Smooth muscle cell (in vitro differentiated cells): ENCODE measurements around the gene ALAS1. TPM values are rescaled to one million over a fixed set of nuclear protein-coding genes. Genes with fewer than 3 reads are reported as not detected.

Source experiments
- DNase-seq: peaks from one replicate; lab custom pipeline; 2025; ENCODE audit not compliant: unreplicated experiment; lab: John Stamatoyannopoulos, UW
- H2AFZ ChIP-seq: fragments of 200-600 bp; sonication (generic); 2 replicates; pipeline ENCODE4 v1.6.0; 2016; ENCODE audit warnings: antibody characterized with exemption, low read depth, mild to moderate bottlenecking
- H3F3A ChIP-seq: fragments of 200-600 bp; sonication (generic); 2 replicates; pipeline ENCODE4 v1.6.0; 2017; ENCODE audit warnings: antibody characterized with exemption, low read depth
- H3K27ac ChIP-seq: fragments of 200-600 bp; sonication (generic); 2 replicates; pipeline ENCODE4 v1.5.1; 2016; ENCODE audit warnings: low read depth, mild to moderate bottlenecking
- H3K27me3 ChIP-seq: fragments of 200-600 bp; sonication (generic); 2 replicates; pipeline ENCODE4 v1.6.1; 2016; ENCODE audit warnings: low read depth, mild to moderate bottlenecking
- H3K36me3 ChIP-seq: fragments of 200-600 bp; sonication (generic); 2 replicates; pipeline ENCODE4 v1.5.1; 2016; ENCODE audit warnings: low read depth
- H3K4me1 ChIP-seq: fragments of 200-600 bp; sonication (generic); 2 replicates; pipeline ENCODE4 v1.5.1; 2016; ENCODE audit warnings: low read depth
- H3K4me2 ChIP-seq: fragments of 200-600 bp; sonication (generic); 2 replicates; pipeline ENCODE4 v1.6.0; 2016; ENCODE audit warnings: mild to moderate bottlenecking
- H3K4me3 ChIP-seq: fragments of 200-600 bp; sonication (generic); 2 replicates; pipeline ENCODE4 v1.5.1; 2016; ENCODE audit warnings: mild to moderate bottlenecking
- H3K79me2 ChIP-seq: fragments of 200-600 bp; sonication (generic); 2 replicates; pipeline ENCODE4 v1.6.0; 2016; ENCODE audit warnings: low read depth, mild to moderate bottlenecking
- H3K9ac ChIP-seq: fragments of 200-600 bp; sonication (generic); 2 replicates; pipeline ENCODE4 v1.6.0; 2016; ENCODE audit warnings: low read depth
- H3K9me3 ChIP-seq: fragments of 200-600 bp; sonication (generic); replicated peaks from 2 replicates; pipeline ENCODE4 v1.5.1; 2016; ENCODE audit warnings: low read depth
- H4K20me1 ChIP-seq: fragments of 200-600 bp; sonication (generic); 2 replicates; pipeline ENCODE4 v1.6.0; 2016; ENCODE audit warnings: low read depth
- CTCF ChIP-seq: fragments of 200-600 bp; sonication (generic); IDR thresholded peaks from 2 replicates; pipeline ENCODE4 v1.5.1; 2017; ENCODE audit warnings: borderline replicate concordance, mild to moderate bottlenecking, antibody characterized with exemption; ENCODE audit not compliant: insufficient read depth, poor library complexity, severe bottlenecking
- WGBS: methylation state at CpG from one replicate; pipeline ENCODE4 v1.1.7; 2016; ENCODE audit warnings: low lambda C conversion rate; 5-methylcytosine and 5-hydroxymethylcytosine counted together
- polyA plus RNA-seq: library from polyadenylated mRNA; unstranded; fragments of >200 nt; fragmentation: Nextera tagmentation; extraction: Ambion mirVana; gene quantifications from 2 replicates; pipeline ENCODE4 v1.2.1, GENCODE V29; 2016
- total RNA-seq: library from RNA; depleted of rRNA; stranded (reverse); fragments of >200 nt; gene quantifications from 2 replicates; pipeline ENCODE4 v1.2.3, GENCODE V29; 2014

The ALAS1 gene
- total and polyA plus RNA-seq, 2 experiments from 2014 or later, result 35.7 to 59.4 TPM

- peak overlapping the region; percentile 72 for H3K27ac ChIP-seq
- H3F3A ChIP-seq, result peaks cover 9% of the 10 kb centered on the region
- H3K9ac ChIP-seq, result no peak overlapping the region
- no peak overlapping the region for H3K4me2 ChIP-seq
- no peak overlapping the region for H2AFZ ChIP-seq
- no peaks in the 10 kb centered on the region for H3K27me3 ChIP-seq
- WGBS, result 91% methylated on average over 4 of the region's 4 CpGs
- H3K79me2 ChIP-seq, result peaks cover 27% of the 10 kb centered on the region
- no peaks in the 10 kb centered on the region for H3K36me3 ChIP-seq
- TF ChIP-seq CTCF, result no peak
- H4K20me1 ChIP-seq, result peaks cover 10% of the 10 kb centered on the region
- no peak for DNase-seq
- no peaks in the 10 kb centered on the region for H3K9me3 ChIP-seq
- H3K4me1 ChIP-seq, result peaks cover 13% of the 10 kb centered on the region
- H3K4me3 ChIP-seq, result no peak overlapping the region
These were observed 43.0 kb downstream of the ALAS1 start for GRCh38 chr3:52240886-52241370.

- Histone ChIP-seq H3K27ac (no peak overlapping the region), H3K4me3 (no peak overlapping the region), H3K4me1 (peaks cover 16% of the 10 kb centered on the region), H3K36me3 (no peaks in the 10 kb centered on the region), H3F3A (peaks cover 9% of the 10 kb centered on the region), H3K27me3 (no peaks in the 10 kb centered on the region), H2AFZ (no peak overlapping the region), H3K9me3 (no peaks in the 10 kb centered on the region), H3K4me2 (no peak overlapping the region), H4K20me1 (peaks cover 3% of the 10 kb centered on the region), H3K79me2 (peaks cover 16% of the 10 kb centered on the region), H3K9ac (no peak overlapping the region)
- no peak for TF ChIP-seq CTCF
- 68% methylated on average over 1 of the region's 1 CpG for WGBS
- no peak for DNase-seq
These were observed 44.1 kb downstream of the ALAS1 start for GRCh38 chr3:52242039-52242438.

GRCh38 chr3:52243791-52244628 is 46.0 kb downstream of the ALAS1 start:
- peaks cover under 1% of the 10 kb centered on the region for H3K79me2 ChIP-seq
- no peak overlapping the region for H3K9ac ChIP-seq
- TF ChIP-seq CTCF, result no peak
- no peaks in the 10 kb centered on the region for H3K27me3 ChIP-seq
- H3K4me2 ChIP-seq, result no peak overlapping the region
- 53% methylated on average over 9 of the region's 9 CpGs for WGBS
- no peak overlapping the region for H2AFZ ChIP-seq
- DNase-seq, result no peak
- H3K36me3 ChIP-seq, result no peaks in the 10 kb centered on the region
- no peaks in the 10 kb centered on the region for H4K20me1 ChIP-seq
- no peak overlapping the region for H3K27ac ChIP-seq
- H3K4me1 ChIP-seq, result peaks cover 4% of the 10 kb centered on the region
- H3K9me3 ChIP-seq, result no peaks in the 10 kb centered on the region
- peaks cover 9% of the 10 kb centered on the region for H3F3A ChIP-seq
- no peak overlapping the region for H3K4me3 ChIP-seq
